ENCODE data around the gene GLB1L3. TPM values are rescaled to one million over a fixed set of nuclear protein-coding genes. Genes with fewer than 3 reads are reported as not detected.

Gene GLB1L3
- total RNA-seq, 1 experiment from 2014 or later = not detected

DNA sequence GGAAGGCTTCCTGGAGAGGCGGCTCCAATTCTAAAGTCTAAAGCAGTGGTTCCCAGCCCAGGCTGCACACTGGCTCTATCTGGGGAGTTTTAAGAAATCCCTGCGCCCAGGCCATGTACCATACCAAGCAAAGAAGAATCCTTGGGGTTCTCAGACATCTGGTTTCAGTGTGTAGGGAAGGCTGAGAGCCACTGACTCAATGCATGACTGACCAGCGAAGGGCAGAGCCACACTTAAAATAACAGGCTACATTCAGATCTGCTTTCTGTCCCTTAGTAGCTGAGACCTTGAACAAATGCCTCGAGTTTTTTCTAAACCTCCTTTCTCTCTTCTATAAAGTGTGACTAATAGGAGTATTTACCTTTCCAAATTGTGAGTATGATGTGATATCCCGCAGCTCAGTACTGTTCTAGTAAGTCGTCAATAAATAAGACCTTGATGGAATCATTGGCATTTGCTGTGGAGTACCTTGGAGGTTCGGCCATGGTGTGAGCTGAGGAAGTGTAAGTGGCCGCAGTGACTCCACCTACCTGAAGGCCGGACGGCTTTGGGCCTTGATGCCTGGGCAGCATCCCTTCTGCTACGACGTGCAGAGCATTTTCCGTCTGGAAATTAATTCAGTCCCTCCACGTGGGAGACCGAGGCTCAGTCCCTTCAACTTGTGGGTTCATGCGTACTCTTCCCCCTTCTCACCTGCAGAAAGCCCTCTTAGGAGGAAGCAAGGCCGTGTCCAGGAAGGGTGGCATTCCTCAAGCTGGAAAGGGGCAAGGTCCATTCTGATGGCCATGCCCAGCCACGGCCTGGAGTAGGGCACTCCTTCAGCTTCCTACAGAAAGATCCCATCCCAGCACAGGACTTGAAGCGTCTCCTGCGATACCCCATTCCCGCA, 80.7 kb downstream of the GLB1L3 start:
- no peaks in the 10 kb centered on the region for H3K79me2 ChIP-seq (ENCODE audit: insufficient read depth, low read length)
- intact Hi-C loops (cut with micrococcal nuclease) = no loop called here
- no peak for DNase-seq (ENCODE audit: low read depth, low spot score)
- no peaks in the 10 kb centered on the region for H3K9me3 ChIP-seq (ENCODE audit: control insufficient read depth in 1 of 2, insufficient read depth in 1 of 2, low read depth in 1 of 2, low read length in 2 of 2)
- no peak for ATAC-seq
- ChIA-PET CTCF (no interaction called here), POLR2A (no interaction called here), RAD21 (ENCODE audit: low non-redundant PET in 1 of 2, low total read pairs in 2 of 2, uncharacterized antibody in 2 of 2, unreplicated experiment in 2 of 2) (interaction anchor here in 1 of 2 experiments (1.1 kb wide), 1 partner anchor 371 kb away, joined by 3 read pairs; no protein-coding TSS in a partner anchor)
- H3K27ac ChIP-seq (ENCODE audit: low read depth, low read length) = no peak overlapping the region
- H3K4me1 ChIP-seq (ENCODE audit: control insufficient read depth in 1 of 2, insufficient read depth in 2 of 2, low read length in 2 of 2) = no peaks in the 10 kb centered on the region
- H3K4me3 ChIP-seq (replicated peaks in 1 of 2; ENCODE audit: low read depth in 1 of 2, low read length in 2 of 2) = no peak overlapping the region
- H4K20me1 ChIP-seq (ENCODE audit: insufficient read depth) = no peaks in the 10 kb centered on the region
- no peak overlapping the region for H3K4me2 ChIP-seq (ENCODE audit: low read length)
- BruUV-seq (replicated peaks) = no TSS peak
- H3K27me3 ChIP-seq (ENCODE audit: insufficient read depth, low read length) = no peaks in the 10 kb centered on the region
- no peak overlapping the region for H3K9ac ChIP-seq (ENCODE audit: low read length)
- H3K9me2 ChIP-seq (ENCODE audit: insufficient read depth) = no peaks in the 10 kb centered on the region
- H3K36me3 ChIP-seq (ENCODE audit: control insufficient read depth in 1 of 2, insufficient read depth in 2 of 2, low read length in 2 of 2) = no peaks in the 10 kb centered on the region
- no peak for TF ChIP-seq SP1 (IDR thresholded peaks at IDR 0.05; ENCODE audit: low read depth)
- no peak for TF ChIP-seq POLR2AphosphoS5 (IDR thresholded peaks at IDR 0.05; ENCODE audit: low read depth, low read length)
- no peak for TF ChIP-seq POLR2A (IDR thresholded peaks at IDR 0.05; ENCODE audit: borderline replicate concordance, extremely low read depth, insufficient read depth, insufficient read length)
- no peak for TF ChIP-seq TCF7L2 (IDR thresholded peaks at IDR 0.05; ENCODE audit: borderline replicate concordance, extremely low read depth, insufficient read depth, insufficient read length)
- no peak for TF ChIP-seq ZNF274 (IDR thresholded peaks at IDR 0.05; ENCODE audit: low read depth, low read length)
- TF ChIP-seq, protein P1, sequence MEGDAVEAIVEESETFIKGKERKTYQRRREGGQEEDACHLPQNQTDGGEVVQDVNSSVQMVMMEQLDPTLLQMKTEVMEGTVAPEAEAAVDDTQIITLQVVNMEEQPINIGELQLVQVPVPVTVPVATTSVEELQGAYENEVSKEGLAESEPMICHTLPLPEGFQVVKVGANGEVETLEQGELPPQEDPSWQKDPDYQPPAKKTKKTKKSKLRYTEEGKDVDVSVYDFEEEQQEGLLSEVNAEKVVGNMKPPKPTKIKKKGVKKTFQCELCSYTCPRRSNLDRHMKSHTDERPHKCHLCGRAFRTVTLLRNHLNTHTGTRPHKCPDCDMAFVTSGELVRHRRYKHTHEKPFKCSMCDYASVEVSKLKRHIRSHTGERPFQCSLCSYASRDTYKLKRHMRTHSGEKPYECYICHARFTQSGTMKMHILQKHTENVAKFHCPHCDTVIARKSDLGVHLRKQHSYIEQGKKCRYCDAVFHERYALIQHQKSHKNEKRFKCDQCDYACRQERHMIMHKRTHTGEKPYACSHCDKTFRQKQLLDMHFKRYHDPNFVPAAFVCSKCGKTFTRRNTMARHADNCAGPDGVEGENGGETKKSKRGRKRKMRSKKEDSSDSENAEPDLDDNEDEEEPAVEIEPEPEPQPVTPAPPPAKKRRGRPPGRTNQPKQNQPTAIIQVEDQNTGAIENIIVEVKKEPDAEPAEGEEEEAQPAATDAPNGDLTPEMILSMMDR (IDR thresholded peaks at IDR 0.05 in 2 of 3, conservative IDR thresholded peaks at IDR 0.05 in 1 of 3; ENCODE audit: borderline replicate concordance in 1 of 3, insufficient read depth in 1 of 3, low read depth in 2 of 3, low read length in 2 of 3) = no peak
- no peak overlapping the region for H2AFZ ChIP-seq (ENCODE audit: low read depth, low read length, poor library complexity, severe bottlenecking)

DNA sequence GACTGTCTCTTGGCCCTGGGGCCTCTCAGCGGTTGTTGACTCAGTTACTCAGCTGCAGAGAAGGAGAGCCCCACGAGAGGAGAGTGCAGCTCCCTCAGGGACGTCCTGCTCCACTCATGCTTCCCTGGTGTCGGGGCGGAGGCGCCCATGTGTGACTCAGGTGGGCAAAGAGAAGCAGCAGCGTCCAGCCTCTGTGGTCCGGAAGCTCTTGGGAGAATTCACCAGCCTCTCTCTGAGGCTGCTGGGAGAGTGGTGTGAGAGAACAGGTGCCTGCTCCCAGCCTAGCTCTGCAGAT, 81.3 kb downstream of the GLB1L3 start:
- H3K4me1 ChIP-seq (ENCODE audit: control insufficient read depth in 1 of 2, insufficient read depth in 2 of 2, low read length in 2 of 2) = no peaks in the 10 kb centered on the region
- no peak overlapping the region for H3K9ac ChIP-seq (ENCODE audit: low read length)
- intact Hi-C loops (cut with micrococcal nuclease) = no loop called here
- ChIA-PET POLR2A (no interaction called here), CTCF (no interaction called here), RAD21 (ENCODE audit: low non-redundant PET in 1 of 2, low total read pairs in 2 of 2, uncharacterized antibody in 2 of 2, unreplicated experiment in 2 of 2) (interaction anchor here in 1 of 2 experiments (1.1 kb wide), 1 partner anchor 370 kb away, joined by 3 read pairs; no protein-coding TSS in a partner anchor)
- H3K4me3 ChIP-seq (replicated peaks in 1 of 2; ENCODE audit: low read depth in 1 of 2, low read length in 2 of 2) = no peak overlapping the region
- H3K4me2 ChIP-seq (ENCODE audit: low read length) = no peak overlapping the region
- no peak overlapping the region for H3K27ac ChIP-seq (ENCODE audit: low read depth, low read length)
- no peaks in the 10 kb centered on the region for H3K9me2 ChIP-seq (ENCODE audit: insufficient read depth)
- no peak overlapping the region for H2AFZ ChIP-seq (ENCODE audit: low read depth, low read length, poor library complexity, severe bottlenecking)
- H4K20me1 ChIP-seq (ENCODE audit: insufficient read depth) = no peaks in the 10 kb centered on the region
- no peak for DNase-seq (ENCODE audit: low read depth, low spot score)
- ATAC-seq = no peak
- no peaks in the 10 kb centered on the region for H3K79me2 ChIP-seq (ENCODE audit: insufficient read depth, low read length)
- no peaks in the 10 kb centered on the region for H3K27me3 ChIP-seq (ENCODE audit: insufficient read depth, low read length)
- no peaks in the 10 kb centered on the region for H3K36me3 ChIP-seq (ENCODE audit: control insufficient read depth in 1 of 2, insufficient read depth in 2 of 2, low read length in 2 of 2)
- BruUV-seq (replicated peaks) = no TSS peak
- no peaks in the 10 kb centered on the region for H3K9me3 ChIP-seq (ENCODE audit: control insufficient read depth in 1 of 2, insufficient read depth in 1 of 2, low read depth in 1 of 2, low read length in 2 of 2)
- TF ChIP-seq ZFX (IDR thresholded peaks at IDR 0.05) (no peak), ZBTB33 (IDR thresholded peaks at IDR 0.05; ENCODE audit: extremely low read depth, insufficient replicate concordance, low read length) (no peak), SIN3A (IDR thresholded peaks at IDR 0.05; ENCODE audit: low read depth) (no peak), ATF3 (IDR thresholded peaks at IDR 0.05) (no peak), JUND (IDR thresholded peaks at IDR 0.05) (no peak), SRF (IDR thresholded peaks at IDR 0.05; ENCODE audit: low read depth) (no peak), EZH2phosphoT487 (IDR thresholded peaks at IDR 0.05; ENCODE audit: borderline replicate concordance) (no peak), FOSL1 (IDR thresholded peaks at IDR 0.05; ENCODE audit: low read depth) (no peak), POLR2AphosphoS5 (IDR thresholded peaks at IDR 0.05; ENCODE audit: low read depth, low read length) (no peak)
